NCI-H187 (cell line): ENCODE data around the gene GAL3ST1.
"Not testable (repeated sequence)": the region's sequence is repeated elsewhere in the genome, so short reads cannot be mapped to it uniquely, and the experiment has no call there.

Source experiments
- DNase-seq, 2 experiments: peaks; one replicate each; lab custom pipeline; 2025; lab: John Stamatoyannopoulos, UW

Gene GAL3ST1

GRCh38 chr22:30564045-30564760, 10.3 kb downstream of the GAL3ST1 start:
- no peak for DNase-seq

DNA sequence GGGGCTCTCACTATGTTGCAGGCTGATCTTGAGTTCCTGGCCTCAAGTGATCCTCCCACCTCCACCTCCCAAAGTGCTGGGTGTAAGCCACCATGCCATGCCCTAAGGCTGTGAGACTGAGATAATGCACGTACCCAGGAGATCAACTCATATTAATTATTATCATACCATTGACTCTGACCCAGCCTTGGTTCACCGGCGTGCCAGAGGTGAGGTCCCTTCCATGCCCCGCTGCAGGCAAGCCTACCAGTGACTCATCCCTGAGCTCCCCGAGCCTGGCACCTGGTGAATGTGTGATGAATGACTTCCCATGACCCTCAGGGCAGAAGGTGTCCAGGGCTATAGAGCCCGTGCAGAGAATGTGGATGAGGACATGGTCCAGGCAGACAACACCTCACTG, 12.1 kb downstream of the GAL3ST1 start:
- DNase-seq: no peak

GRCh38 chr22:30561402-30562189, 12.9 kb downstream of the GAL3ST1 start:
- no peak for DNase-seq

GRCh38 chr22:30560643-30561202, 13.7 kb downstream of the GAL3ST1 start:
- not testable (repeated sequence) for DNase-seq

GRCh38 chr22:30559889-30560288, 14.6 kb downstream of the GAL3ST1 start:
- DNase-seq: no peak

- DNase-seq: no peak
These were observed 17.2 kb downstream of the GAL3ST1 start for GRCh38 chr22:30557243-30557642.

DNA sequence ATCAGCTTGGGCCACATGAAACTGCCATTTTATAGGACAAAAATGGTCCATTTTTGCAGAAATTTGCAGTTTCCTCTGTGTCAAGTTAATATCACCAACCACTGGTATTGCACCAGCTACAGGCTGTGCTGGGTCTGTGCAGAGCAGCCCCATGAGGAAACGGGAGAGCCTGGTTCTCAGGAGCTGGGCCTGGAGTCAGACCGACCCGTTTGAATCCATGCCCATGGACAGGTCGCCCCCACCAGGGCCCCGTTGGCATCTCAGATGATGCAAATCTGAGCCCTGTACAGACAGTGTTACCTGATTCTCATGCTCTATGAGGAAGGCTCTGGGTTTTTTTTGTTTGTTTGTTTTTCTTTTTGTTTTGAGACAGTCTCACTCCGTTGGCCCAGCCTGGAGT, 18.1 kb downstream of the GAL3ST1 start:
- DNase-seq: no peak

GRCh38 chr22:30555282-30556210, 18.9 kb downstream of the GAL3ST1 start:
- DNase-seq: no peak

- no peak for DNase-seq
These were observed 20.5 kb downstream of the GAL3ST1 start for GRCh38 chr22:30553971-30554370.

DNA sequence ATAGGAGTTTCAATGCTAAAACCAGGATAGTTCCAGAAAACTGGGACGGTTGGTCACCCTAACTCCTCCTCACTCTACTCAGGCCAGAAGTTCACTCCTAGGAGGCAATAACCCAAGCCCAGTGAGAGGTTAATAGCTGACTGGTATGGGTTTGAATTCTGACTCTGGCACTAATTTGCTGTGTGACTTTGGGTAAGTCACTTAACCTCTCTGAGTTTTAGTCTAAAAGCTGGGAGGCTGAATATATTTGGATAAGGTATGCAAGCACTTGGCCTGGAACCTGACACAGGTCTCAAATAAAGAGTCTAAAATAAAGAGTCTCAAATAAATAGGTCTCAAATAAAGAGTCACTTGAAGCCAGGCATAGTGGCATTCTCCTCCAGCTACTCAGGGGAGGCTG, 21.7 kb downstream of the GAL3ST1 start:
- DNase-seq: no peak

DNA sequence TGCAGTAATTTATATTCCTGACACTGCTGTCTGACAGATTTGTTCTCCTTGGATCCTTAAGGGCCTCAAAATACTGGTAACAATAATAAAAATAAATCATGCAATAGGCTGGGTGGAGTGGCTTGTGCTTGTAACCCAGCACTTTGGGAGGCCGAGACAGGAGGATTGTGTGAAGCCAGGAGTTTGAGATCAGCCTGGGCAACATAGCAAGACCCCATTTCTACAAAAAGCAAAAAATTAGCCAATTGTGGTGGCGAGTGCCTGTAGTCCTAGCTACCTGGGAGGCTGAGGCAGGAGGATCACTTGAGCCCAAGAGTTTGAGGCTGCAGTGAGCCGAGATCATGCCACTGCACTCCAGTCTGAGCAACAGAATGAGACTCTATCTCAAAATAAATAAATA, 22.7 kb downstream of the GAL3ST1 start:
- not testable (repeated sequence) for DNase-seq

- no peak for DNase-seq
These were observed 27.3 kb downstream of the GAL3ST1 start for GRCh38 chr22:30547188-30547587.

DNA sequence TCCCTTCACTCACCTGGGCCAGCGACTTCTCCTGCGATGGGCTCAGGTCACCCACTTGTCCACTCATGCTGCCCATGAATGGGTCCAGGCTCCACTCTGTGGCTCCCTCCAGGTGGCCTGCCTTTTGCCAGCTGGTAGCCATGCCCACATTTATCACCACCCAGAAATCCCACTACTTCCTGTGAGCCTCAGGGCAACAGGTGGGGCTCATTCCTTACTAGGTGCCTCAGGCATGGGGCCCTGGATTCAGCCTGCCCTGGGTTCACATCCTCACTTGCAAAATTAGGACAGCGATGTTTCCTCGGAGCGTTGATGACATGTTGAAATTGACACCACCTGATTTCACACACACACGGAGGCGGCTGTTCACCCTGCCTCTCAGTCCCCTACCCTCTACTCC, 27.8 kb downstream of the GAL3ST1 start, which contains the start of gene SEC14L6:
SEC14L6 (minus strand) TSS at position 126 of the 400 bp plus-strand sequence; CDS start at position 67, 59 bp downstream.
- DNase-seq: no peak

DNA sequence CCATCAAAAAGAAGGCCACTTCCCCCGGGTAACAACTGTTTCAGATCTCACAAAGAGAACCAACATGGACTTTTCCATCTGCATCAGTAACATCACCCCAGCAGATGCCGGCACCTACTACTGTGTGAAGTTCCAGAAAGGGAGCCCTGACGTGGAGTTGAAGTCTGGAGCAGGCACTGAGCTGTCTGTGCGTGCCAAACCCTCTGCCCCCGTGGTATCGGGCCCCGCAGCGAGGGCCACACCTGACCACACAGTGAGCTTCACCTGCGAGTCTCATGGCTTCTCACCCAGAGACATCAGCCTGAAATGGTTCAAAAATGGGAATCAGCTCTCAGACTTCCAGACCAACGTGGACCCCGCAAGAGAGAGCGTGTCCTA, 31.7 kb downstream of the GAL3ST1 start:
- DNase-seq: no peak

DNA sequence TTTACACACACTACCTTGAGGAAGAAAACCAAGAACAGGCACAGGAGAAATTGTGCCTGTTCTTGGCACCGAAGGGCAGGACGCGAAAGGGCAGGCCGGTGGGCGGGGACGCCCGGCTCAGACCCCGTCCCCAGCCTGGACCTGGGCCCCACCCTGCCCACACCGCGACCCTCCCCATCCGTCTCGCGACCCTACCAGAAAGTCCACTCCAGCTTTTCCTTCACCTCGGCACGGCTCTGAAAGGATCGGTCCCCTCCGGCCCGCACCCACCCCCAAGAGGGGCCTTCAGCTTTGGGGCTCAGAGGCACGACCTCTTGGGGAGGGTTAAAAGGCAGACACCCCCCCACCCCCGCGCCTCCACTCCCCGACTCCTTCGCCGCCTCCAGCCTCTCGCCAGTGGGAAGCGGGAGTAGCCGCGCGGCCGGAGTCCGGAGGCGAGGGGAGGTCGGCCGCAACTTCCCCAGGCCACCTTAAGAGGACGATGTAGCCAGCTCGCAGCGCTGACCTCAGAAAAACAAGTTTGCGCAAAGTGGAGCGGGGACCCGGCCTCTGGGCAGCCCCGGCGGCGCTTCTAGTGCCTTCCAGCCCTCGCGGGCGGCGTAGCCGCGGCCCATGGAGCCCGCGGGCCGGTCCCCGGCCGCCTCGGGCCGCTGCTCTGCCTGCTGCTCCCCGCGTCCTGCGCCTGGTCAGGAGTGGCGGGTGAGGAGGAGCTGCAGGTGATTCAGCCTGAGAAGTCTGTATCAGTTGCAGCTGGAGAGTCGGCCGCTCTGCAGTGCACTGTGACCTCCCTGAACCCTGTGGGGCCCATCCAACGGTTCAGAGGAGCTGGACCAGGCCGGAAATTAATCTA, 32.3 kb downstream of the GAL3ST1 start:
- no peak for DNase-seq

- DNase-seq: not testable (repeated sequence)
These were observed 33.0 kb downstream of the GAL3ST1 start for GRCh38 chr22:30541511-30541910.

- DNase-seq: no peak
These were observed 35.1 kb downstream of the GAL3ST1 start for GRCh38 chr22:30539368-30539767.

DNA sequence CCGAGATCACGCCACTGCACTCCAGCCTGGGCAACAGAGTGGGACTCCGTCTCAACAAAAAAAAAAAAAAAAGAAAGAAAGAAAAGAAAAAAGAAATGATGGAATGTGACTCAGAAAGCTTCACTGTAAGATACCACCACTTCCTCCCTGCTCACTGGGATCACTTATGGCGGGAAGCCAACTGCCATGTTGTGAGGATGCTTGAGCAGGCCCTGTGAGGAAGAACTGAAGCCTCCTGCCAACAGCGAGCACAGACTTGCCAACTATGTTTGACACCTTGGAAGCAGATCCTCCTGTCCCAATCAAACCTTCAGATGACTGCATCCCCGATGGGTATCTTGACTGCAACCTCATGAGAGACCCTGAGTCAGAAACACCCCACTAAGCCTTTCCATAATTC, 36.2 kb downstream of the GAL3ST1 start:
- DNase-seq: no peak

GRCh38 chr22:30537083-30537731, 37.3 kb downstream of the GAL3ST1 start:
- DNase-seq: no peak

GRCh38 chr22:30535182-30535581, 39.3 kb downstream of the GAL3ST1 start:
- DNase-seq: no peak
